Esophagus muscularis mucosa (tissue), 3 donors: ENCODE results near the gene PPP2R5C.

ENCODE experiments used
- CTCF ChIP-seq, 3 experiments: fragments of 200-600 bp in 2 of 3; fragments of 450-650 bp in 1 of 3; sonication (generic) in 2 of 3; IDR thresholded peaks; one replicate each; pipeline ENCODE4 v1.5.1; 2017 to 2019; ENCODE audit warnings: antibody characterized with exemption in 3 of 3, mild to moderate bottlenecking in 2 of 3, moderate library complexity in 1 of 3
- POLR2A ChIP-seq: fragments of 450-650 bp; IDR thresholded peaks from one replicate; pipeline ENCODE4 v1.6.1; 2017; ENCODE audit warnings: antibody characterized with exemption, moderate library complexity, mild to moderate bottlenecking, low read depth

GRCh38 chr14:101969481-101969880 lies 208.0 kb downstream of the PPP2R5C start:
- TF ChIP-seq CTCF (IDR thresholded peaks at IDR 0.05), result no peak
- TF ChIP-seq POLR2A, result no peak
